HepG2 (cell line): ENCODE data around the gene TRAF3. TPM values are rescaled to one million over a fixed set of nuclear protein-coding genes. Genes with fewer than 3 reads are reported as not detected.

Source experiments
- ATAC-seq: fragments of 200-7000 bp; cut with Tn5 transposase; 3 replicates; pipeline ENCODE4 v1.9.1; 2020; ENCODE audit warnings: mild to moderate bottlenecking, moderate library complexity
- BruUV-seq: library from RNA; stranded (reverse); fragments of 400-500 nt; replicated peaks from 2 replicates; lab custom pipeline; 2021; lab: Mats Ljungman, UMichigan
- CTCF ChIA-PET: fragments of 300-600 bp; formaldehyde crosslinking; extraction: SDS; loops from one replicate; lab custom pipeline; 2021; ENCODE audit warnings: low total read pairs, inconsistent platforms, low intra/inter-chr PET ratio; lab: Yijun Ruan, JAX
- POLR2A ChIA-PET: fragments of 350-600 bp; sonication (Branson Sonifier 250); formaldehyde crosslinking; loops from one replicate; lab custom pipeline; 2020; ENCODE audit warnings: antibody characterized with exemption, inconsistent platforms; lab: Yijun Ruan, JAX
- DNase-seq: peaks from one replicate; pipeline ENCODE4 v3.0.0-alpha.2; 2015; ENCODE audit warnings: low spot score
- FAIRE-seq: peaks from 3 replicates; lab custom pipeline; 2011; peaks lifted over from hg19 to GRCh38; lab: Jason Lieb, UNC
- H2AFZ ChIP-seq: one replicate; pipeline ENCODE4 v1.6.1; 2011; ENCODE audit warnings: low read length, inconsistent platforms
- H3K27ac ChIP-seq: fragments of 300-600 bp; 3 replicates; pipeline ENCODE4 v1.8.0; 2011; ENCODE audit warnings: mixed run types, mild to moderate bottlenecking, mixed read lengths, low read length, inconsistent platforms; ENCODE audit not compliant: insufficient read depth; ENCODE audit errors: extremely low read length
- H3K27me3 ChIP-seq, 2 experiments: fragments of 200-600 bp in 1 of 2; 2 replicates in 1 of 2; 3 replicates in 1 of 2; pipeline versions ENCODE4 v1.6.0 to v1.8.0; 2011; ENCODE audit warnings: low read length in 2 of 2, mild to moderate bottlenecking in 2 of 2, moderate library complexity in 2 of 2, inconsistent platforms in 1 of 2; ENCODE audit not compliant: insufficient read depth in 2 of 2, control insufficient read depth in 1 of 2
- H3K36me3 ChIP-seq, 2 experiments: fragments of 200-600 bp in 1 of 2; replicated peaks in 1 of 2; 2 replicates in 1 of 2; 3 replicates in 1 of 2; pipeline versions ENCODE4 v1.5.1 to v1.8.0; 2011; ENCODE audit warnings: low read length in 2 of 2, inconsistent platforms in 1 of 2; ENCODE audit not compliant: insufficient read depth in 2 of 2, control insufficient read depth in 1 of 2
- H3K4me1 ChIP-seq: 2 replicates; pipeline ENCODE4 v1.5.1; 2012; ENCODE audit warnings: low read length, inconsistent platforms; ENCODE audit not compliant: insufficient read depth
- H3K4me2 ChIP-seq: 2 replicates; pipeline ENCODE4 v1.6.0; 2011; ENCODE audit warnings: low read depth, low read length, inconsistent platforms
- H3K4me3 ChIP-seq, 3 experiments: fragments of 200-600 bp in 1 of 3; sonication (generic), shearing (Covaris generic) in 1 of 3; replicated peaks in 1 of 3; 2 replicates each; pipeline ENCODE4 v1.5.1; 2011 to 2016; ENCODE audit warnings: low read length in 3 of 3, inconsistent platforms in 2 of 3, low read depth in 2 of 3, mild to moderate bottlenecking in 2 of 3, control low read depth in 1 of 3, mixed read lengths in 1 of 3; ENCODE audit not compliant: insufficient read depth in 1 of 3
- H3K79me2 ChIP-seq: one replicate; pipeline ENCODE4 v1.6.1; 2011; ENCODE audit warnings: low read length, inconsistent platforms; ENCODE audit not compliant: insufficient read depth
- H3K9ac ChIP-seq: 2 replicates; pipeline ENCODE4 v1.6.0; 2011; ENCODE audit warnings: mild to moderate bottlenecking, low read depth, low read length, inconsistent platforms; ENCODE audit not compliant: insufficient read depth
- H3K9me3 ChIP-seq: 2 replicates; pipeline ENCODE4 v1.5.1; 2012; ENCODE audit warnings: mild to moderate bottlenecking, low read length
- H4K20me1 ChIP-seq: 2 replicates; pipeline ENCODE4 v1.6.0; 2011; ENCODE audit warnings: inconsistent platforms, mild to moderate bottlenecking, low read length, moderate library complexity; ENCODE audit not compliant: insufficient read depth
- BRF2 ChIP-seq: sonication (generic); formaldehyde crosslinking; IDR thresholded peaks from 2 replicates; pipeline ENCODE4 v1.8.1; 2022; ENCODE audit warnings: mild to moderate bottlenecking, missing genetic modification reagents
- HDAC1 ChIP-seq: sonication (generic); formaldehyde crosslinking; IDR thresholded peaks from 2 replicates; pipeline ENCODE4 v1.5.1; 2020; ENCODE audit warnings: mild to moderate bottlenecking, missing genetic modification reagents
- HMGXB4 ChIP-seq, 2 experiments: sonication (generic) in 1 of 2; formaldehyde crosslinking in 1 of 2; IDR thresholded peaks; 2 replicates each; pipeline versions ENCODE4 v1.4.0 to v1.6.1; 2018 to 2020; ENCODE audit warnings: missing genetic modification reagents in 2 of 2, borderline replicate concordance in 1 of 2, low read depth in 1 of 2, mild to moderate bottlenecking in 1 of 2, missing biosample characterization in 1 of 2
- ISX ChIP-seq: sonication (generic); formaldehyde crosslinking; conservative IDR thresholded peaks from 2 replicates; pipeline ENCODE4 v1.5.0; 2020; ENCODE audit warnings: missing genetic modification reagents
- MXD4 ChIP-seq: IDR thresholded peaks from 2 replicates; pipeline ENCODE4 v1.6.1; 2016; ENCODE audit warnings: mild to moderate bottlenecking, missing biosample characterization, missing genetic modification reagents
- PRMT3 ChIP-seq: sonication (generic); formaldehyde crosslinking; IDR thresholded peaks from 2 replicates; pipeline ENCODE4 v1.8.1; 2022; ENCODE audit warnings: low read depth, mild to moderate bottlenecking, moderate library complexity, missing genetic modification reagents, borderline replicate concordance
- SMARCC2 ChIP-seq: fragments of 450-650 bp; IDR thresholded peaks from 2 replicates; pipeline ENCODE4 v1.6.1; 2017; ENCODE audit warnings: antibody characterized with exemption, mild to moderate bottlenecking
- SP2 ChIP-seq: sonication (generic); formaldehyde crosslinking; IDR thresholded peaks from 2 replicates; pipeline ENCODE4 v1.5.1; 2020; ENCODE audit warnings: mild to moderate bottlenecking, missing genetic modification reagents
- U2AF2 ChIP-seq: fragments of 200-400 bp; formaldehyde crosslinking; IDR thresholded peaks from 2 replicates; pipeline ENCODE4 v1.6.1; 2017; ENCODE audit warnings: low read depth, mild to moderate bottlenecking, low read length
- ZBTB46 ChIP-seq: sonication (generic); formaldehyde crosslinking; IDR thresholded peaks from 2 replicates; pipeline ENCODE4 v1.4.0; 2020; ENCODE audit warnings: mild to moderate bottlenecking, missing genetic modification reagents, borderline replicate concordance
- ZNF441 ChIP-seq: sonication (generic); formaldehyde crosslinking; IDR thresholded peaks from 2 replicates; pipeline ENCODE4 v1.7.0; 2021; ENCODE audit warnings: missing genetic modification reagents, borderline replicate concordance
- ZNF564 ChIP-seq: sonication (generic); formaldehyde crosslinking; IDR thresholded peaks from 2 replicates; pipeline ENCODE4 v1.8.1; 2023; ENCODE audit warnings: mild to moderate bottlenecking, missing genetic modification reagents
- WGBS: methylation state at CpG from one replicate; pipeline ENCODE4 v1.1.6; 2017; ENCODE audit warnings: low lambda C conversion rate; 5-methylcytosine and 5-hydroxymethylcytosine counted together
- in situ Hi-C: cut with HindIII; loops from 2 replicates; pipeline ENCODE4 v1.10.0; 2017; ENCODE audit warnings: low pct_unique_long_range_greater_than_20kb; ENCODE audit not compliant: extremely low pct_ligation_motif_present
- intact Hi-C: fragments of 100-400 bp; cut with micrococcal nuclease; formaldehyde crosslinking; loops from one replicate; pipeline ENCODE4 v1.10.0; 2022; ENCODE audit not compliant: unreplicated experiment
- polyA plus RNA-seq, 8 experiments: library from polyadenylated mRNA; depleted of rRNA in 3 of 8; stranded (reverse) in 7 of 8; unstranded in 1 of 8; fragments of >200 nt; fragmentation: Illumina TruSeq in 4 of 8; extraction: Trizol in 4 of 8; gene quantifications; 2 replicates each; pipeline versions ENCODE4 v1.2.1 to v1.2.3, GENCODE V29; 2011 to 2016; ENCODE audit warnings: low read depth in 4 of 8, missing spikeins in 1 of 8, mixed read lengths in 1 of 8; ENCODE audit not compliant: insufficient read depth in 1 of 8
- total RNA-seq, 5 experiments: library from RNA; depleted of rRNA; stranded (reverse); fragments of >200 nt; fragmentation: Illumina TruSeq; extraction: Trizol; gene quantifications; 2 replicates each; pipeline ENCODE4 v1.2.3, GENCODE V29; 2016; ENCODE audit warnings: low read depth in 1 of 5
- TF ChIP-seq, protein P1 (sequence below): sonication (generic); formaldehyde crosslinking; IDR thresholded peaks from 2 replicates; pipeline ENCODE4 v1.4.0; 2020; ENCODE audit warnings: missing genetic modification reagents

The TRAF3 gene
- total and polyA plus RNA-seq, 2 of the 13 experiments (the other 11 are each of a cell fraction or from before 2014, with no cell fraction given): 6.9 to 12.2 TPM

GRCh38 chr14:102798926-102799325 lies 21.7 kb downstream of the TRAF3 start:
- intact Hi-C loops: no loop called here

More at GRCh38 chr14:102798926-102799325, 21.7 kb downstream of the TRAF3 start:
- no peak overlapping the region for H3K4me3 ChIP-seq
- no peaks in the 10 kb centered on the region for H3K27me3 ChIP-seq
- no TSS peak for BruUV-seq
- H3K27ac ChIP-seq: no peak overlapping the region
- no peak overlapping the region for H3K4me2 ChIP-seq
- in situ Hi-C loops: no loop called here
- ATAC-seq (no peak), FAIRE-seq (no peak), DNase-seq (no peak)
- H3K9ac ChIP-seq: no peak overlapping the region
- H4K20me1 ChIP-seq: no peaks in the 10 kb centered on the region
- peaks cover 19% of the 10 kb centered on the region for H3K4me1 ChIP-seq
- H3K79me2 ChIP-seq: peaks cover 8% of the 10 kb centered on the region
- no peaks in the 10 kb centered on the region for H3K36me3 ChIP-seq
- H3K9me3 ChIP-seq: peaks cover 1% of the 10 kb centered on the region; the same call in 1 of the 2 replicates
- CTCF ChIA-PET: no interaction called here
- 88% methylated on average over 1 of the region's 2 CpGs for WGBS
- POLR2A ChIA-PET: no interaction called here
- H2AFZ ChIP-seq: no peak overlapping the region
- TF ChIP-seq ZNF441 (CRISPR knock-in tag): no peak
- TF ChIP-seq ZBTB46: no peak
- no peak for TF ChIP-seq PRMT3
- TF ChIP-seq, protein P1, sequence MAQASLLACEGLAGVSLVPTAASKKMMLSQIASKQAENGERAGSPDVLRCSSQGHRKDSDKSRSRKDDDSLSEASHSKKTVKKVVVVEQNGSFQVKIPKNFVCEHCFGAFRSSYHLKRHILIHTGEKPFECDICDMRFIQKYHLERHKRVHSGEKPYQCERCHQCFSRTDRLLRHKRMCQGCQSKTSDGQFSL (CRISPR knock-in tag): no peak
- TF ChIP-seq BRF2 (CRISPR knock-in tag): no peak
- no peak for TF ChIP-seq SMARCC2
- TF ChIP-seq HMGXB4 (CRISPR knock-in tag; IDR thresholded peaks at IDR 0.05; ENCODE audit: borderline replicate concordance in 1 of 2, low read depth in 1 of 2): no peak
- TF ChIP-seq HDAC1 (CRISPR knock-in tag): no peak
- no peak for TF ChIP-seq ISX (CRISPR knock-in tag)
- TF ChIP-seq SP2: no peak
- no peak for TF ChIP-seq MXD4
- no peak for TF ChIP-seq ZNF564 (CRISPR knock-in tag)
- TF ChIP-seq U2AF2: no peak
